GM19372 (cell line): ENCODE results near the gene HEATR5A.
"Not testable (repeated sequence)": the region's sequence is repeated elsewhere in the genome, so short reads cannot be mapped to it uniquely, and the experiment has no call there.

Source experiments
- ATAC-seq: cut with Tn5 transposase; IDR thresholded peaks from one replicate; pipeline ENCODE4 v1.9.1; 2021; ENCODE audit warnings: mild to moderate bottlenecking, low read depth, moderate library complexity; ENCODE audit not compliant: unreplicated experiment

HEATR5A gene

DNA sequence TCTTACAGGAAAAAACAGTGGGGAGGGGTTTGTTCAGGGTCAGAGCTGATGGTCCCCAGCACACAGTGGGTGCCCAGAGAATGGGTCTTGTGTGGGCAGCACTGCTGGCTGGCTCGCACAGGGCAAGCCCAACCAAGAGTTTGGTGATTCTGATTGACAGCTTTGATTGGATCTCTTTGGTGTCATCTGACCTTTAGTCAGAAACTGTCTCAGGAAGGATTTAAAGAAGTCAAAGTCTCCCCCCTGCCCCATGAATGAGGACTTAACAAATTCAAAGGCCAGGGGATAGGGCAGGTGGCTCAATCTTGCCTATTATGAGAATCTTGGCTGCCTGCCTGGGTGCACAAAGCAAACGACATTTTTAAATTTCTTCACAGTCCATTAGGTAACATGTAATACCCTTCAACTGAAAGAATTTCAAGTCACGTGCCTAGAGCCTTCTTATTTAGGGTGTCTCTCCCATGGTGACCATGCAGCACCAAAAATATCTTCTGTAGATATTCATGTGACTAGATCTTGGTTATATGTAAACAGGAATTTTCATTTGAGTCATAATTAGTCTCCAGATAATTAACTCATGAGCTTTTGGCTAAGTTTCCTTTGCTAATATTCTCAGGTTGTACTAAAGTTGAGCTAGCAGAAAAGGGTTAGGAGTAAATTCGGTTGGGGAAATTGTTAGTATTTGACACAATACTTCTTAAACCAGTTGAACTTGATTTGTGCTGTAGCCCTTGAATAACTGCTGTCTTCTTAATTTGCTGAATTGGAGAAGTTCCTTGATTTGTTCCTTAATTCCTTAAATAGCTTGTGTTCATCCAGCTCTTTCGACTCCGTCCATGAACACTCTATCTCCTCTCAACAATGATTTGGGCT, 158.3 kb downstream of the HEATR5A start:
- no peak for ATAC-seq

GRCh38 chr14:31261523-31261858, 158.9 kb downstream of the HEATR5A start:
- ATAC-seq = no peak

DNA sequence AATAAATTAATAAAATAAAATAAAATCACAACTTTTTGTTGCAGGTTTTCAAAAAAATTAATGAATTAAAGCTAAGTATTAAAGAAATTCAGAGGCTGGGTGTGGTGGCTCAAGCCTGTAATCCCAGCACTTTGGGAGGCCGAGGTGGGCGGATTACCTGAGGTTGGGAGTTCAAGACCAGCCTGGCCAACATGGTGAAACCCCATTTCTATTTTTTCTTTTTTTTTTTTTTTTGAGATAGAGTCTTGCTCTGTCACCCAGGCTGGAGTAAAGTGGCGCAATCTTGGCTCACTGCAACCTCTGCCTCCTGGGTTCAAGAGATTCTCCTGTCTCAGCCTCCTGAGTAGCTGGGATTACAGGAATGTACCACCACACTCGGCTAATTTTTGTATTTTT, 161.3 kb downstream of the HEATR5A start:
- ATAC-seq = not testable (repeated sequence)

GRCh38 chr14:31258427-31259039, 161.8 kb downstream of the HEATR5A start:
- no peak for ATAC-seq

DNA sequence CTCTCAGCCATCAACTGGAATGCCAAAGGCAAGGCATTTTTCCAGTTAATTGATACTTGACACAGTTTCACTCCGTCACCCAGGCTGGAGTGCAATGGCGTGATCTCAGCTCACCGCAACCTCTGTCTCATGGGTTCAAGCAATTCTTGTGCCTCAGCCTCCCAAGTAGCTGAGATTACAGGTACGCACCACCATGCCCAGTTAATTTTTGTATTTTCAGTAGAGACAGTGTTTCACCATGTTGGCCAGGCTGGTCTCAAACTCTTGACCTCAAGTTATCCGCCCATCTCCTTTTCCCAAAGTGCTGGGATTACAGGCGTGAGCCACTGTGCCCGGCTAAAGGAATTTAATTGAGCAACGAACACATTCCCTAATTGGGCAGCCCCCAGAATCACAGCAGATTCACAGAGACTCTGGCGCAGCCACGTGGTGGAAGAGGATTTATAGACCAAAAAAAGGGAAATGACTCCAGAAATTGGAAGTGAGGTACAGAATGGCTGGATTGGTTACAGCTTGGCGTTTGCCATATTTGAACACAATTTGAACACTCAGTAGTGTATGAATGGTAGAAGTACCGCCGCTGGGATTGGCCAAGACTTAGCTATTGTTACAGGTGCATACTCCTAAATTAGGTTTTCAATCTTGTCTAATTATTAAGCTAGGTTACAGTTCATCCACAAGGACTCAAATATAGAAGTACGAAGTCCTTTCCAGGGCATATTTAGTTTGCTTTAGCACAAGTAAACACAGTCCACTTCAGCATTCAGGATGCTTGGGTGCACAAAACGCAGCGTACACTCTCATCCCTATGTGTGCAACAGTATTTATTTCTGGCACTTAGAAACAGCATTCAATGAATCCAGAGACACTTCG, 162.6 kb downstream of the HEATR5A start:
- not testable (repeated sequence) for ATAC-seq

- no peak for ATAC-seq
These were observed 163.2 kb downstream of the HEATR5A start for GRCh38 chr14:31257244-31257553.

DNA sequence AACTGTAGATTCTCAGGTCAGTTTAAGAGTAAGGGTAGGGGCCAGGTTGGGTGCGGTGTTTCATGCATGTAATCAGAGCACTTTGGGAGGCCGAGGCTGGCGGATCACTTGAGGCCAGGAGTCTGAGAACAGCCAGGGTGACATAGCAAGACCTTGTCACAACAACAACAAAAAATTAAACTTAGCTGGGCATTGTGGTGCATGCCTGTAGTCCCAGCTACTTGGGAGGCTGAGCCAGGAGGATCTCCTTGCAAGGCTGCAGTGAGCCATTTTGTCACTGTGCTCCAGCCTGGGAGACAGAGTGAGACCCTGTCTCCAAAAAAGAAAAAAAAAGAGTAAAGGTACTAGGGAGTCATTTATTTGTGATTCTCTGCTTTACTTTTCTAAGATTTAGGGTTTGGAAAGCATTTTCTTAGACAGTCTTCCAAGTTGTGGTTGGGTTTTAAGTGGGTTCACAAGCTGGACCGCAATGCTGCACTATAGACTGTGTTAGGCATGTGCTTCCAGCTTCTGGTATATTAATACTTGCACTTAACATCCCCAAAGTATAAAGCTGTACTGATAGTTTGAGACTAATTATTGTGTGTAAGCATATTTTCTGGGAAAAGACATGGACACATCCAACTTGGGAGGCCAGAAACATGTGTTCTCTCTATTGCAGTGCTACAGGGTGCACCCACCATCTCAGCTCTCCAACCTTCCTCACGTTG, 163.7 kb downstream of the HEATR5A start:
- no peak for ATAC-seq

- not testable (repeated sequence) for ATAC-seq
These were observed 164.4 kb downstream of the HEATR5A start for GRCh38 chr14:31255918-31256317.

DNA sequence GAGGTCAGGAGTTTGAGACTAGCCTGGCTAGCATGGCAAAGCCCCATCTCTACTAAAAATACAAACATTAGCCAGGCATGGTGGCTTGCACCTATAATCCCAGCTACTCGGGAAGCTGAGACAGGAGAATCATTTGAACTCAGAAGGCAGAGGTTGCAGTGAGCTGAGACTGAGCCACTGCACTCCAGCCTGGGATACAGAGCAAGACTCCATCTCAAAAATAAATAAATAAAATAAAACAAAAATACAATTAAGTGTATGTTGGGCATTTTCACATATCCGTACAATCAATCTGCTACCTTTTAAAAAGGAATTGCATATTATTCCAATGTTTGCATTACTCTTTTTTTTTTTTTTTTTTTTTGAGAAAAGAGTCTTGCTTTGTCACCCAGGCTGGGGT, 165.1 kb downstream of the HEATR5A start:
- no peak for ATAC-seq

GRCh38 chr14:31253746-31254471, 166.4 kb downstream of the HEATR5A start:
- ATAC-seq = no peak

GRCh38 chr14:31252865-31253264, 167.5 kb downstream of the HEATR5A start:
- ATAC-seq = no peak

GRCh38 chr14:31251028-31251958, 169.1 kb downstream of the HEATR5A start:
- ATAC-seq = no peak

DNA sequence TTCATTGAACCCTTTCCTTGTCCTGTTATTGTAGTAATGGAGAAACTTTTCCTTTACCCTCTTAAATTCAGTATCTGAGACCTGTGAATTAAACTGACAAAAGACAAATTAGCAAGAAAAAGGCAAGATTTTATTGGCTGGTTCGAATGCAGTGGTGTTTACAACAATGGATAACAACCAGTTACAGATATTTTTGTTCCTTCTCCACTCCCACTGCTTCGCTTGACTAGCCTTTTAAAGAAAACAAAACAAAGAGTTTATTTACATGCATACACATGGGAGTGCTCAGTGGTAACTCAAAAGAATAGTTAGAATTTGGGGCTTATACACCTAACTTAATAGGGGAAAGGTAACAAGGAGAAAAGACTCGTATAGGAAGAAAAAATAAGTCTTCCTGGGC, 175.7 kb downstream of the HEATR5A start:
- no peak for ATAC-seq

GRCh38 chr14:31243860-31244259, 176.5 kb downstream of the HEATR5A start:
- ATAC-seq = no peak

GRCh38 chr14:31242161-31242940, 178.0 kb downstream of the HEATR5A start:
- not testable (repeated sequence) for ATAC-seq
